ACC112 (cell line): ENCODE data around the gene UBE4B.
"Not testable (repeated sequence)": the region's sequence is repeated elsewhere in the genome, so short reads cannot be mapped to it uniquely, and the experiment has no call there.

Experiments
- H2AFZ ChIP-seq: fragments of 200-600 bp; sonication (generic); one replicate; pipeline ENCODE4 v1.6.0; 2017; ENCODE audit warnings: antibody characterized with exemption, low read length; ENCODE audit not compliant: unreplicated experiment
- H3K27ac ChIP-seq: fragments of 200-600 bp; sonication (generic); 2 replicates; pipeline ENCODE4 v1.5.1; 2014; ENCODE audit warnings: low read depth, mild to moderate bottlenecking, antibody characterized with exemption, low read length, moderate library complexity
- H3K27me3 ChIP-seq: fragments of 200-600 bp; sonication (generic); 2 replicates; pipeline ENCODE4 v1.6.1; 2014; ENCODE audit warnings: mild to moderate bottlenecking, antibody characterized with exemption, low read length, moderate library complexity, mixed read lengths; ENCODE audit not compliant: insufficient read depth
- H3K36me3 ChIP-seq: fragments of 200-600 bp; sonication (generic); 2 replicates; pipeline ENCODE4 v1.6.1; 2016; ENCODE audit warnings: mild to moderate bottlenecking, antibody characterized with exemption, low read length, moderate library complexity, mixed read lengths; ENCODE audit not compliant: insufficient read depth
- H3K4me1 ChIP-seq: fragments of 200-600 bp; sonication (generic); one replicate; pipeline ENCODE4 v1.6.1; 2016; ENCODE audit warnings: low read length, mixed read lengths; ENCODE audit not compliant: insufficient read depth, unreplicated experiment, control insufficient read depth
- H3K4me3 ChIP-seq: fragments of 200-600 bp; sonication (generic); 2 replicates; pipeline ENCODE4 v1.5.1; 2014; ENCODE audit warnings: mild to moderate bottlenecking, low read depth, low read length
- H3K79me2 ChIP-seq: fragments of 200-600 bp; sonication (generic); one replicate; pipeline ENCODE4 v1.6.0; 2016; ENCODE audit warnings: low read length; ENCODE audit not compliant: control insufficient read depth, unreplicated experiment, insufficient read depth

Gene UBE4B

GRCh38 chr1:10085076-10085475 is 52.3 kb downstream of the UBE4B start:
- H3K79me2 ChIP-seq = peaks cover 3% of the 10 kb centered on the region
- H3K27ac ChIP-seq = no peak overlapping the region
- no peaks in the 10 kb centered on the region for H3K36me3 ChIP-seq

DNA sequence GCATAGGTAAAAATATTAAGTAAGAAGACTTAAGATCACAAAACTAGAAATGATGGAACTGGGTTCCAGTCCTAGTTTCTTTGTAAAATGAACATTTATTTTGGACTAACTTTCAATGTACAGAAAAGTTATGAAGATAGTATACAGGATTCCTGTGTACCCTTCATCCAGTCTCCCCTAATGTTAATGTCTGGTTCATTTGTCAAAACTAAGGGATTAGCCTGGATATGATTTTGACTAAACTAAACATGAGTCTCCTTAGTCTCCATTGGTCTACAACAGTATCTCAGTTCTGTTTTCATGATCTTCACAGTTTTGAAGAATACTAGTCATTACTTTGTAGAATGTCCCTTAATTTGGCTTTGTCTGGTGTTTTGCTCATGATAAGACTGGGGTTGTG is 54.5 kb downstream of the UBE4B start:
- H2AFZ ChIP-seq = no peak overlapping the region
- no peaks in the 10 kb centered on the region for H3K4me1 ChIP-seq
- H3K4me3 ChIP-seq = no peak overlapping the region
- no peak overlapping the region for H3K27ac ChIP-seq
- peaks cover 3% of the 10 kb centered on the region for H3K79me2 ChIP-seq
- no peaks in the 10 kb centered on the region for H3K36me3 ChIP-seq
- H3K27me3 ChIP-seq = no peaks in the 10 kb centered on the region

More at GRCh38 chr1:10085076-10085475, 52.3 kb downstream of the UBE4B start:
- H2AFZ ChIP-seq = no peak overlapping the region
- H3K4me3 ChIP-seq = no peak overlapping the region
- no peaks in the 10 kb centered on the region for H3K4me1 ChIP-seq
- no peaks in the 10 kb centered on the region for H3K27me3 ChIP-seq

- H3K4me3 ChIP-seq = no peak overlapping the region
- no peaks in the 10 kb centered on the region for H3K27me3 ChIP-seq
- no peaks in the 10 kb centered on the region for H3K4me1 ChIP-seq
- H2AFZ ChIP-seq = no peak overlapping the region
- no peaks in the 10 kb centered on the region for H3K79me2 ChIP-seq
- H3K27ac ChIP-seq = no peak overlapping the region
- no peaks in the 10 kb centered on the region; the same call in 1 of the 2 replicates for H3K36me3 ChIP-seq
Measured at GRCh38 chr1:10101929-10102328, 69.2 kb downstream of the UBE4B start.

DNA sequence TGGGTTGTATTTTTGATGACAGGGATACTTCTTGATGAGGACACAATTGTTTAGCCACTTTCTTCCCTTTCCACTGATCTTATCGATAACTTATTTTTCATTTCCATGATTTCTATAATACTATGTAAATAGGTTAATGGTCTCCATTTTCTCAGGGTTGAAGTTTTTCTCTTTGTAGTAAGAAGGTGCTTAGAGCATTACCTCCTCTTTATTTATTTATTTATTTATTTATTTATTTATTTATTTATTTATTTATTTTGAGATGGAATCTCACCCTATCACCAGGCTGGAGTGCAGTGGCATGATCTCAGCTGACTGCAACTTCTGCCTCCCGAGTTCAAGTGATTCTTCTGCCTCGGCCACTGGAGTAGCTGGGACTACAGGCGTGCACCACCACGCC is 70.4 kb downstream of the UBE4B start:
- peaks cover 7% of the 10 kb centered on the region for H3K4me1 ChIP-seq
- H3K27ac ChIP-seq = no peak overlapping the region
- no peak overlapping the region for H2AFZ ChIP-seq
- no peaks in the 10 kb centered on the region for H3K27me3 ChIP-seq
- no peak overlapping the region for H3K4me3 ChIP-seq
- H3K79me2 ChIP-seq = no peaks in the 10 kb centered on the region
- no peaks in the 10 kb centered on the region; the same call in 1 of the 2 replicates for H3K36me3 ChIP-seq

GRCh38 chr1:10104834-10105233 is 72.1 kb downstream of the UBE4B start:
- Histone ChIP-seq H2AFZ (no peak overlapping the region), H3K79me2 (no peaks in the 10 kb centered on the region), H3K4me3 (no peak overlapping the region), H3K27me3 (no peaks in the 10 kb centered on the region), H3K27ac (no peak overlapping the region), H3K36me3 (no peaks in the 10 kb centered on the region; the same call in 1 of the 2 replicates), H3K4me1 (peaks cover 16% of the 10 kb centered on the region)

- Histone ChIP-seq H3K36me3 (no peaks in the 10 kb centered on the region; the same call in 1 of the 2 replicates), H3K79me2 (no peaks in the 10 kb centered on the region), H3K4me1 (peaks cover 16% of the 10 kb centered on the region), H3K27ac (no peak overlapping the region), H3K27me3 (no peaks in the 10 kb centered on the region), H3K4me3 (no peak overlapping the region), H2AFZ (no peak overlapping the region)
Measured at GRCh38 chr1:10105484-10105883, 72.7 kb downstream of the UBE4B start.

GRCh38 chr1:10106241-10106640 is 73.5 kb downstream of the UBE4B start:
- no peak overlapping the region for H2AFZ ChIP-seq
- H3K27me3 ChIP-seq = no peaks in the 10 kb centered on the region
- H3K4me3 ChIP-seq = no peak overlapping the region
- H3K36me3 ChIP-seq = peaks cover 2% of the 10 kb centered on the region; the same call in 1 of the 2 replicates
- no peaks in the 10 kb centered on the region for H3K79me2 ChIP-seq
- H3K4me1 ChIP-seq = peaks cover 16% of the 10 kb centered on the region
- no peak overlapping the region for H3K27ac ChIP-seq

- no peak overlapping the region for H3K4me3 ChIP-seq
- no peak overlapping the region for H3K27ac ChIP-seq
- H3K79me2 ChIP-seq = no peaks in the 10 kb centered on the region
- peaks cover 3% of the 10 kb centered on the region; the same call in 1 of the 2 replicates for H3K36me3 ChIP-seq
- no peaks in the 10 kb centered on the region for H3K27me3 ChIP-seq
- no peak overlapping the region for H2AFZ ChIP-seq
- peaks cover 16% of the 10 kb centered on the region for H3K4me1 ChIP-seq
Measured at GRCh38 chr1:10106756-10107475, 74.2 kb downstream of the UBE4B start.

- not testable (repeated sequence) for H3K27me3 ChIP-seq, H3K79me2 ChIP-seq, H2AFZ ChIP-seq, H3K27ac ChIP-seq, H3K36me3 ChIP-seq, H3K4me3 ChIP-seq
- peaks cover 16% of the 10 kb centered on the region for H3K4me1 ChIP-seq
Measured at GRCh38 chr1:10107476-10107847, 74.7 kb downstream of the UBE4B start.

DNA sequence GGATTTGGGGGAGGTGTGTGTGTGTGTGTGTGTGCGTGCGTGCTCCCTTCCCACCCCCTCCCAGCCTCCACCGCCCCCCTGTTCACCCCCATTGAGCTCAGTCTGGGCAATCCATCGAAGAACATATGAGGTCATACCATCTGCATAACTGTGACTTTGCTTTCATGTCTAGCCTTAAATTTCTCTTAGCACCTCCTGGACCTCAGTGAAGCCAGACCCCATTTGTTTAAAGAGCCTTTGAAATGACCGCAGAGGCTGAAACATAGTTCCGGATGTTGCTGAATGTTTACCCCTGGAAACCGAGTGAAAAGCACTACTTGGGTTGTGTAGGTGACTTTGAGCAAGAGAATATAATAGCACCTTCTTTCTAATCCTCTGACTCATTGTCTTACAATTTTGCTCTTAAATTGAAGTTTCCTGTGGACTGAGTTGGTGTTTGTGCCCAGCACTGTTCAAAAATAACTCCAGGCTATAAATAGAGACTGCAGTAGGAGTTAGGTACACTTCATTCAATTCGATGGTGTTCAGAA is 75.4 kb downstream of the UBE4B start:
- Histone ChIP-seq H3K79me2 (no peaks in the 10 kb centered on the region), H3K27me3 (no peaks in the 10 kb centered on the region), H3K4me3 (no peak overlapping the region), H2AFZ (no peak overlapping the region), H3K27ac (peak overlapping the region; percentile 8; the same call in 1 of the 2 replicates), H3K4me1 (peaks cover 16% of the 10 kb centered on the region), H3K36me3 (peaks cover 3% of the 10 kb centered on the region; the same call in 1 of the 2 replicates)
